SK-N-SH (cell line): ENCODE results near the gene TIMM17A. TPM values are rescaled to one million over a fixed set of nuclear protein-coding genes. Genes with fewer than 3 reads are reported as not detected.

Experiments used
- CTCF ChIA-PET: fragments of 300-600, 350-600 bp; formaldehyde crosslinking; extraction: SDS; loops from one replicate; lab custom pipeline; 2021; lab: Yijun Ruan, JAX
- POLR2A ChIA-PET: fragments of 350-600 bp; sonication (Branson Sonifier 250); formaldehyde crosslinking; extraction: SDS; loops from one replicate; lab custom pipeline; 2020; ENCODE audit warnings: antibody characterized with exemption, inconsistent platforms; lab: Yijun Ruan, JAX
- DNase-seq: peaks from one replicate; pipeline ENCODE4 v3.0.0; 2012
- H2AFZ ChIP-seq: fragments of 200-600 bp; sonication (generic); 2 replicates; pipeline ENCODE4 v1.8.1; 2016; ENCODE audit warnings: antibody characterized with exemption, mild to moderate bottlenecking, low read depth
- H3F3A ChIP-seq: fragments of 200-600 bp; sonication (generic); replicated peaks from 2 replicates; pipeline ENCODE3; 2016; ENCODE audit warnings: antibody characterized with exemption, mild to moderate bottlenecking; ENCODE audit not compliant: insufficient read depth
- H3K27ac ChIP-seq, 2 experiments: fragments of 200-500 bp in 1 of 2; fragments of 200-600 bp in 1 of 2; sonication (Bioruptor generic) in 1 of 2; sonication (generic), shearing (Covaris generic) in 1 of 2; 2 replicates each; pipeline versions ENCODE4 v1.5.1 to v1.6.1; 2014 to 2016; ENCODE audit warnings: low read depth in 2 of 2, inconsistent platforms in 1 of 2, low read length in 1 of 2, mild to moderate bottlenecking in 1 of 2, mixed read lengths in 1 of 2
- H3K27me3 ChIP-seq: fragments of 200-600 bp; sonication (generic), shearing (Covaris generic); 2 replicates; pipeline ENCODE4 v1.6.1; 2016; ENCODE audit warnings: mixed run types; ENCODE audit not compliant: insufficient read depth
- H3K36me3 ChIP-seq, 2 experiments: fragments of 200-500 bp in 1 of 2; fragments of 200-600 bp in 1 of 2; sonication (Bioruptor generic) in 1 of 2; sonication (generic) in 1 of 2; replicated peaks in 1 of 2; 2 replicates each; pipeline versions ENCODE3 to v1.5.1; 2014 to 2016; ENCODE audit warnings: low read length in 1 of 2, mild to moderate bottlenecking in 1 of 2; ENCODE audit not compliant: insufficient read depth in 2 of 2, control insufficient read depth in 1 of 2
- H3K4me1 ChIP-seq, 2 experiments: fragments of 200-500 bp in 1 of 2; fragments of 200-600 bp in 1 of 2; sonication (Bioruptor generic) in 1 of 2; sonication (generic), shearing (Covaris generic) in 1 of 2; 2 replicates each; pipeline versions ENCODE4 v1.5.1 to v1.6.1; 2014 to 2016; ENCODE audit warnings: low read depth in 1 of 2, low read length in 1 of 2, mixed run types in 1 of 2; ENCODE audit not compliant: insufficient read depth in 2 of 2, control insufficient read depth in 1 of 2
- H3K4me2 ChIP-seq: fragments of 200-600 bp; sonication (generic), shearing (Covaris generic); 2 replicates; pipeline ENCODE4 v1.6.1; 2017; ENCODE audit warnings: mixed run types
- H3K4me3 ChIP-seq, 2 experiments: fragments of 200-500 bp in 1 of 2; fragments of 200-600 bp in 1 of 2; sonication (Bioruptor generic) in 1 of 2; sonication (generic), shearing (Covaris generic) in 1 of 2; 2 replicates each; pipeline versions ENCODE4 v1.5.1 to v1.8.1; 2014 to 2016; ENCODE audit warnings: low read depth in 2 of 2, inconsistent platforms in 1 of 2, low read length in 1 of 2, mild to moderate bottlenecking in 1 of 2, mixed read lengths in 1 of 2, moderate library complexity in 1 of 2
- H3K79me2 ChIP-seq: fragments of 200-600 bp; sonication (generic); 2 replicates; pipeline ENCODE4 v1.8.1; 2017; ENCODE audit warnings: mild to moderate bottlenecking; ENCODE audit not compliant: insufficient read depth
- H3K9ac ChIP-seq: fragments of 200-600 bp; sonication (generic); 2 replicates; pipeline ENCODE4 v1.6.1; 2017; ENCODE audit warnings: mixed run types
- H3K9me2 ChIP-seq: fragments of 200-600 bp; sonication (generic); 2 replicates; pipeline ENCODE4 v1.6.1; 2017; ENCODE audit warnings: mixed run types
- H3K9me3 ChIP-seq: fragments of 200-600 bp; sonication (generic); 2 replicates; pipeline ENCODE4 v1.6.1; 2017; ENCODE audit warnings: mixed run types, mild to moderate bottlenecking, moderate library complexity
- H4K20me1 ChIP-seq: fragments of 200-600 bp; sonication (generic); 2 replicates; pipeline ENCODE4 v1.6.1; 2017; ENCODE audit warnings: mild to moderate bottlenecking, mixed run types; ENCODE audit not compliant: insufficient read depth
- EZH2phosphoT487 ChIP-seq: fragments of 200-600 bp; sonication (generic); IDR thresholded peaks from 2 replicates; pipeline ENCODE4 v1.6.1; 2017; ENCODE audit warnings: low read depth, mixed run types, mild to moderate bottlenecking, antibody characterized with exemption, moderate library complexity, borderline replicate concordance
- FOSL2 ChIP-seq: IDR thresholded peaks from 2 replicates; pipeline ENCODE4 v1.4.0; 2012; ENCODE audit warnings: low read depth, mild to moderate bottlenecking, moderate library complexity, borderline replicate concordance
- GABPA ChIP-seq: IDR thresholded peaks from 2 replicates; pipeline ENCODE4 v1.4.0; 2012; ENCODE audit warnings: low read depth, mild to moderate bottlenecking
- GATA2 ChIP-seq: sonication (generic); formaldehyde crosslinking; IDR thresholded peaks from 2 replicates; pipeline ENCODE4 v1.5.0; 2020; ENCODE audit warnings: mild to moderate bottlenecking, missing genetic modification reagents
- JUND ChIP-seq: IDR thresholded peaks from 2 replicates; pipeline ENCODE4 v1.4.0; 2012
- NFIC ChIP-seq: IDR thresholded peaks from 2 replicates; pipeline ENCODE4 v1.4.0; 2012; ENCODE audit warnings: borderline replicate concordance
- POLR2AphosphoS5 ChIP-seq: IDR thresholded peaks from 2 replicates; pipeline ENCODE4 v1.6.1; 2012; ENCODE audit warnings: low read depth, low read length
- RAD21 ChIP-seq: IDR thresholded peaks from 2 replicates; pipeline ENCODE4 v1.6.1; 2012; ENCODE audit warnings: mild to moderate bottlenecking, low read length
- RXRA ChIP-seq: IDR thresholded peaks from 2 replicates; pipeline ENCODE4 v1.4.0; 2012; ENCODE audit warnings: low read depth, mild to moderate bottlenecking, borderline replicate concordance
- SIN3A ChIP-seq: IDR thresholded peaks from 2 replicates; pipeline ENCODE4 v1.6.1; 2012; ENCODE audit warnings: low read depth, mild to moderate bottlenecking, low read length, moderate library complexity, borderline replicate concordance
- SMC3 ChIP-seq: IDR thresholded peaks from 2 replicates; pipeline ENCODE4 v1.6.1; 2012; ENCODE audit warnings: low read depth, low read length, improper control_type of control experiment
- WGBS: methylation state at CpG from one replicate; pipeline ENCODE4 v1.1.6; 2017; ENCODE audit warnings: low lambda C conversion rate; 5-methylcytosine and 5-hydroxymethylcytosine counted together
- polyA plus RNA-seq, 3 experiments: library from polyadenylated mRNA; depleted of rRNA; stranded (reverse); fragments of >200 nt; gene quantifications; 2 replicates each; pipeline ENCODE4 v1.2.3, GENCODE V29; 2012
- TF ChIP-seq, protein P1 (sequence below): fragments of 150-350 bp; IDR thresholded peaks from 2 replicates; pipeline ENCODE4 v1.6.1; 2016; ENCODE audit warnings: mild to moderate bottlenecking, low read depth, low read length
- TF ChIP-seq, protein P2 (sequence below): fragments of 200-600 bp; sonication (generic); IDR thresholded peaks from 2 replicates; pipeline ENCODE4 v1.6.1; 2017; ENCODE audit warnings: antibody characterized with exemption, mild to moderate bottlenecking, moderate library complexity

The TIMM17A gene
- polyA plus RNA-seq, 1 of the 3 experiments (the other 2 are of a cell fraction) = 33.6 TPM

DNA sequence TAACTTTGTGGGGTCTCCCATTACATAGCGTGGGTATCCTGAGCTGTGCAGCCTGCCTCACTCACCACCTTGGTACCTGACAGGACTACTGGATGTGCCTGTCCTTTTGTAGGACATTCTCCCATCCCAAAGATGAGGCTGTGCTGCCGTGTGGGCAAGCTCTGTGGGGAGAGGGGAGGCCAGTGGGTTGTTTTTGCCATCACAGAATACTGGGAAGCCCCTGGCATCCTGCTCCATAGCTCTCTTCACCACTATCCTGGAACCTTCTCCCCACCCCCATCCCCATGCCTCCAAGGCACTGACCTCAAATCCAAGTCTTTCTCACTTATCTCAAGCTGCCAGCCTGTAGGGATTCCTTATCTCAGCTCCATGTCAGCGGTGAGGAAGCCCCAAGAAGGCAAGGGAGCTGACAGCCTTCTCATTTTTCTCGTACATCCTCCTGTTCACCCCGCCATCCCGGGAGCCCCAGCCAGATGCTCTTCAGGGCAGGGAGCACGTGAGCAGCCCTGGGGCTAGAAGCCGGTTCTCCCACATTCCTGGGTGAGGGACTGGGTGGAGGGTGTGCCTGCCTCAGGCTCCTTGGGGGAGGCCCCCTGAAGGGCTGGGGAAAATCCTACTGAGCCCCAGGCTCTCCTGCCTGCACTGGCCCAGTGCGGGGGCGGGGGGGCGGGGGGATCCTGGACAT is 52.6 kb downstream of the TIMM17A start:
- Histone ChIP-seq H3K27ac (no peak overlapping the region), H3K4me2 (no peak overlapping the region), H3K36me3 (peaks cover 12 to 28% of the 10 kb centered on the region in 2 experiments), H3K9me2 (no peaks in the 10 kb centered on the region), H3K9ac (no peak overlapping the region), H3F3A (peaks cover 6% of the 10 kb centered on the region), H2AFZ (no peak overlapping the region), H3K27me3 (no peaks in the 10 kb centered on the region), H3K4me3 (no peak overlapping the region), H3K79me2 (no peaks in the 10 kb centered on the region), H4K20me1 (no peaks in the 10 kb centered on the region), H3K9me3 (no peaks in the 10 kb centered on the region), H3K4me1 (peaks cover 0 to 3% of the 10 kb centered on the region in 2 experiments; a peak in 1 of 4 replicates)
- no peak for TF ChIP-seq RAD21
- no peak for TF ChIP-seq EZH2phosphoT487
- TF ChIP-seq, protein P1, sequence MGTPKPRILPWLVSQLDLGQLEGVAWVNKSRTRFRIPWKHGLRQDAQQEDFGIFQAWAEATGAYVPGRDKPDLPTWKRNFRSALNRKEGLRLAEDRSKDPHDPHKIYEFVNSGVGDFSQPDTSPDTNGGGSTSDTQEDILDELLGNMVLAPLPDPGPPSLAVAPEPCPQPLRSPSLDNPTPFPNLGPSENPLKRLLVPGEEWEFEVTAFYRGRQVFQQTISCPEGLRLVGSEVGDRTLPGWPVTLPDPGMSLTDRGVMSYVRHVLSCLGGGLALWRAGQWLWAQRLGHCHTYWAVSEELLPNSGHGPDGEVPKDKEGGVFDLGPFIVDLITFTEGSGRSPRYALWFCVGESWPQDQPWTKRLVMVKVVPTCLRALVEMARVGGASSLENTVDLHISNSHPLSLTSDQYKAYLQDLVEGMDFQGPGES = no peak
- TF ChIP-seq GABPA = no peak
- TF ChIP-seq SMC3 = no peak
- no peak for TF ChIP-seq FOSL2
- TF ChIP-seq GATA2 = no peak
- TF ChIP-seq SIN3A = no peak
- TF ChIP-seq POLR2AphosphoS5 = no peak
- no peak for TF ChIP-seq JUND
- TF ChIP-seq, protein P2, sequence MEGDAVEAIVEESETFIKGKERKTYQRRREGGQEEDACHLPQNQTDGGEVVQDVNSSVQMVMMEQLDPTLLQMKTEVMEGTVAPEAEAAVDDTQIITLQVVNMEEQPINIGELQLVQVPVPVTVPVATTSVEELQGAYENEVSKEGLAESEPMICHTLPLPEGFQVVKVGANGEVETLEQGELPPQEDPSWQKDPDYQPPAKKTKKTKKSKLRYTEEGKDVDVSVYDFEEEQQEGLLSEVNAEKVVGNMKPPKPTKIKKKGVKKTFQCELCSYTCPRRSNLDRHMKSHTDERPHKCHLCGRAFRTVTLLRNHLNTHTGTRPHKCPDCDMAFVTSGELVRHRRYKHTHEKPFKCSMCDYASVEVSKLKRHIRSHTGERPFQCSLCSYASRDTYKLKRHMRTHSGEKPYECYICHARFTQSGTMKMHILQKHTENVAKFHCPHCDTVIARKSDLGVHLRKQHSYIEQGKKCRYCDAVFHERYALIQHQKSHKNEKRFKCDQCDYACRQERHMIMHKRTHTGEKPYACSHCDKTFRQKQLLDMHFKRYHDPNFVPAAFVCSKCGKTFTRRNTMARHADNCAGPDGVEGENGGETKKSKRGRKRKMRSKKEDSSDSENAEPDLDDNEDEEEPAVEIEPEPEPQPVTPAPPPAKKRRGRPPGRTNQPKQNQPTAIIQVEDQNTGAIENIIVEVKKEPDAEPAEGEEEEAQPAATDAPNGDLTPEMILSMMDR = no peak
- 77% methylated on average over 6 of the region's 11 CpGs for WGBS
- CTCF ChIA-PET = interaction anchor here (1.1 to 20.4 kb wide), 10 partner anchors 9 to 133 kb away, joined by 3 to 411 read pairs (median 4); partner anchors contain the start of gene GPR37L1
- POLR2A ChIA-PET = no interaction called here
- DNase-seq = no peak

DNA sequence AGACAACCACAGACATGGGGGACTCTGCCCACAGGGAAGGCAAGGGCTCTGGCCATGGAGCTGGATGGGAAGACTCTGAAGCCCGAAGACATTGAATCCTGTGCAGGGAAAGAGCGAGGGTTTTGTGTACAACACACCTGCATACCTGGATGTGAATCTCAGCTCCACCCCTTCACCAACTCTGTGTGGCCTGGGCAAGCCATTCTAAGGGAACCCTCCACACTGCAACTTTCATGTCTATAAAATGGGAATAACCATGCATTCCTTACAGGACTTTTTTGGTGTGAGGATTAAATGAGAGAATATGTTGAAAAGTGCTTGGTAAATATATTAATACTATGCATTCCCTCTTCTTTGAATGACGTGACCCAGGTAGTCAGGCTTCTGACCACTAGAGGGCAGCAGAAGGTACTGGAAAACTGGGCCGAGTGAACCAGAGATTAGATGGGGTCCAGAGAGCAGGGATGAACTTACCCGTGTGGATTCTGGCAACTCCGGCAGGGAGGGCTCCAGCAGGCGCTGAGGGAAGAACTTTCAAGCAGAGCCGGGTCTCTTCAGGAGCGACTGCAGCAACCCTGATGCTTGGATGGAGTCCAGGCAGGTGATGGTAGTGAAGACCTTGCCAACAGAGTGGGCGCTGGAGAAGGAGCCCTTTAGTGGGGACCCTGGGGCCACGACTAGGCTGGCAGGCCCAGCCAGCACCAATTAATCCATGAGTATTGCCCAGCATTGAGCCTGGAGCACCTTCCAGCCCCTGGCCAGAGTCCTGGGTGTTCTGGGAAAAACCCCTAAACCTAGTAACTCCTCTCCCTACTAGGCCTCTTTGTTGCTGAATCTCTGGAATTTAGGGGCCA is 54.2 kb downstream of the TIMM17A start:
- H3K4me2 ChIP-seq = no peak overlapping the region
- H3F3A ChIP-seq = peaks cover 3% of the 10 kb centered on the region
- H3K27ac ChIP-seq = no peak overlapping the region
- H3K4me1 ChIP-seq = peaks cover 0 to 3% of the 10 kb centered on the region in 2 experiments; a peak in 1 of 4 replicates
- H3K27me3 ChIP-seq = no peaks in the 10 kb centered on the region
- ChIA-PET CTCF (interaction anchor here (0.7 to 20.4 kb wide), 28 partner anchors 9 to 748 kb away, joined by 3 to 411 read pairs (median 4); partner anchors contain the start of genes GPR37L1, RNPEP and SHISA4), POLR2A (no interaction called here)
- WGBS = 14% methylated on average over 9 of the region's 11 CpGs
- H2AFZ ChIP-seq = no peak overlapping the region
- H3K9me3 ChIP-seq = no peaks in the 10 kb centered on the region
- TF ChIP-seq, protein P2 = peak; percentile 96
- TF ChIP-seq RXRA = no peak
- TF ChIP-seq RAD21 = peak; percentile 90
- TF ChIP-seq SMC3 = peak; percentile 94
- no peak for TF ChIP-seq NFIC
- no peaks in the 10 kb centered on the region for H3K79me2 ChIP-seq
- no peak overlapping the region; a peak in 1 of 4 replicates for H3K4me3 ChIP-seq
- DNase-seq = peak; percentile 90
- no peak overlapping the region for H3K9ac ChIP-seq
- no peaks in the 10 kb centered on the region for H3K9me2 ChIP-seq
- peaks cover 12% of the 10 kb centered on the region in 2 experiments for H3K36me3 ChIP-seq
- no peaks in the 10 kb centered on the region for H4K20me1 ChIP-seq
